Measurements from ENCODE around the gene CRISPLD2.

CRISPLD2 gene

GRCh38 chr16:84878770-84879169 lies 59.0 kb downstream of the CRISPLD2 start:
- H2AFZ ChIP-seq (ENCODE audit: low read length), result no peak overlapping the region
- no peaks in the 10 kb centered on the region for H3K79me2 ChIP-seq (ENCODE audit: low read length)
- H3K4me1 ChIP-seq (ENCODE audit: low read length), result no peaks in the 10 kb centered on the region
- H3K36me3 ChIP-seq (replicated peaks; ENCODE audit: insufficient read depth, low read length), result no peaks in the 10 kb centered on the region
- H3K9ac ChIP-seq (ENCODE audit: low read length), result no peak overlapping the region
- H3K9me3 ChIP-seq (replicated peaks; ENCODE audit: insufficient read depth, low read length), result no peaks in the 10 kb centered on the region
- no peak overlapping the region for H3K27ac ChIP-seq (ENCODE audit: low read length)
- no peaks in the 10 kb centered on the region for H3F3A ChIP-seq (ENCODE audit: insufficient read depth, low read length)
- H3K4me3 ChIP-seq (ENCODE audit: low read length), result no peak overlapping the region
- no peak overlapping the region for H3K4me2 ChIP-seq (ENCODE audit: low read depth, low read length)
- H4K20me1 ChIP-seq (ENCODE audit: insufficient read depth, low read length), result no peaks in the 10 kb centered on the region
- no peak for DNase-seq
- no peak for TF ChIP-seq EZH2 (optimal IDR thresholded peaks at IDR 0.05; ENCODE audit: low read depth, low read length)
- no peak for TF ChIP-seq CTCF (IDR thresholded peaks at IDR 0.05; ENCODE audit: low read length)
- TF ChIP-seq EZH2phosphoT487 (IDR thresholded peaks at IDR 0.05; ENCODE audit: low read length), result no peak
- no peaks in the 10 kb centered on the region for H3K9me2 ChIP-seq (replicated peaks; ENCODE audit: insufficient read depth, low read length)
- H3K27me3 ChIP-seq (replicated peaks; ENCODE audit: insufficient read depth, low read length), result peaks cover 34% of the 10 kb centered on the region

DNA sequence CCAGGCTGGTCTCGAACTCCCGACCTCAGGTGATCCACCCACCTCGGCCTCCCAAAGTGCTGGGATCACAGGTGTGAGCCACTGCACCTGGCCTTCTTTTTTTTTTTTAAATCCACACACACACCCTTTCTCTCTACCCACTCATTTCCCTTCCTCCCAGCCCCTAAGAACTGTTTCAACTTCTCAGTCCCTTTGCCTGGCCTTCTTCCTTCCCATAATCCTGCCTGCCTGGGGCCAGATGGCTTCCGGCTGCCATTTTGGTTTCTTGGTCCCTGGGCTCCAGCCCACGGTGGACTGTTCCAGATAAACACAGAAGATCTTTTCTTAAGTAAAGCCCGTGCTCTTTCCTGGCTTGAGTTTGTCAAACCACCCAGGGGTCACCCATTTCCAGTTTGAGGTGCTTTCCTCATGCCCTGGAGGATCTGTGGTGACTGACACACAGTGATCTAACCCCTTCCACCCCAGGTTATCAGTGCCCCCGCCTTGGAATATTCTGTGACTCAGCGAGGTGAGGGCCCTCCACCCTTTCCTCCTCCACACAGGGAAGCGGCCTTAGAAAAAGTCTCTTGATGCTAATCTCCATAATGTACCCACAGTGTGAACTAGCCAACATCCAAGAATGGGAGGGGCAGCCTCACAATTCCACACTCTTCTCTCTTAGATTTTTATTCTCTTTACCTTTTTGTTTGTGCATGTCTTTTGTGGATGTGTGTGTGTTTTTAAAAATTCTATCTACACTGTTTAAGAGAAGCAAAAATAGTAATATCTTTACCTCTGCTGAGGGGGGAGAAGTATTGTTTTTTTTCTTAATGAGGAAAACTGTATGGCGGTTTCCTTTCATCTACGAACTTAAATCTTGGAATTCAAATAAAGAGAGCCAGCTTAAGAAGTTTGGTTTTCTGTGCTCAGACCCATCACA lies 60.0 kb downstream of the CRISPLD2 start:
- Histone ChIP-seq H3K9ac (ENCODE audit: low read length) (no peak overlapping the region), H3K27me3 (replicated peaks; ENCODE audit: insufficient read depth, low read length) (peaks cover 41% of the 10 kb centered on the region), H3K4me1 (ENCODE audit: low read length) (no peaks in the 10 kb centered on the region), H3K27ac (ENCODE audit: low read length) (no peak overlapping the region), H3K4me2 (ENCODE audit: low read depth, low read length) (no peak overlapping the region), H4K20me1 (ENCODE audit: insufficient read depth, low read length) (no peaks in the 10 kb centered on the region), H3K9me2 (replicated peaks; ENCODE audit: insufficient read depth, low read length) (no peaks in the 10 kb centered on the region), H3F3A (ENCODE audit: insufficient read depth, low read length) (no peaks in the 10 kb centered on the region), H2AFZ (ENCODE audit: low read length) (no peak overlapping the region), H3K9me3 (replicated peaks; ENCODE audit: insufficient read depth, low read length) (no peaks in the 10 kb centered on the region), H3K79me2 (ENCODE audit: low read length) (no peaks in the 10 kb centered on the region), H3K4me3 (ENCODE audit: low read length) (no peak overlapping the region), H3K36me3 (replicated peaks; ENCODE audit: insufficient read depth, low read length) (no peaks in the 10 kb centered on the region)
- no peak for TF ChIP-seq CTCF (IDR thresholded peaks at IDR 0.05; ENCODE audit: low read length)
- DNase-seq, result no peak

DNA sequence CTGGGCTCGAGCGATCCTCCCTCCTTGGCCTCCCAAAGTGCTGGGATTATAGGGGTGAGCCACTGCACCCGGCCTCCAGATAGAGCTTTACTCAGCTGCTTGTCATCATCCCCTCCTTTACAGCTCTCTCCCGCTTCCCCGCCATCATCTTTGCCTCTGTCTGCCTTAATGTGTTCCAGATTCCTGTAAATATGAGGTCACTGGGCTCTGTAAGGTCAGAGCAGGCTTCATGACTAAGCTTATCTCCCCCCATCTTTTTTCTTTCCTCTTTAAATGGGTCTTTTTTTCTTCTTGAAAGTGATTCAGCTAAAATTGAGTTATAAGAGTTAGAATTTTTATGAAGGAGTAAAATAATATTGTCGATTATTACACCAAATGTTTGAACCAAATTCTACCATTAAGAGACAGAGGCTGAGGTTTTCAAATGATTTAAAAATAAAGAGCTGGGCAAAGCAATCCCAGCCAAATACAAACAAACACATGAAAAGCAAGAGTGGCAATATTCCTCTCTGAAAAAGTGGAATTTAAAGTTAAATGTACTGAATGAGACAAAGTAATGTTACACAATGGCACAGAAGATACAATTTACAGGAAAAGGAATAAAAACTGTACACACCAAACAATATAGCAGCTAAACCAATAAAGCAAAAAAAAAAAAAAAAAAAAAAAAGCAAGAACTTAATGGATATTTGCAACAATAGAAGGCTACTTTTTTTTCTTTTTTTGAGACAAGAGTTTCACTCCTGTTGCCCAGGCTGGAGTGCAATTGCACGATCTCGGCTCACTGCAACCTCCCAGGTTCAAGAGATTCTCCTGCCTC lies 62.1 kb downstream of the CRISPLD2 start:
- Histone ChIP-seq H3K36me3 (replicated peaks; ENCODE audit: insufficient read depth, low read length) (no peaks in the 10 kb centered on the region), H3K9me2 (replicated peaks; ENCODE audit: insufficient read depth, low read length) (no peaks in the 10 kb centered on the region), H3F3A (ENCODE audit: insufficient read depth, low read length) (no peaks in the 10 kb centered on the region), H2AFZ (ENCODE audit: low read length) (no peak overlapping the region), H3K27me3 (replicated peaks; ENCODE audit: insufficient read depth, low read length) (peaks cover 59% of the 10 kb centered on the region), H3K4me1 (ENCODE audit: low read length) (no peaks in the 10 kb centered on the region), H3K79me2 (ENCODE audit: low read length) (no peaks in the 10 kb centered on the region), H3K27ac (ENCODE audit: low read length) (no peak overlapping the region), H4K20me1 (ENCODE audit: insufficient read depth, low read length) (no peaks in the 10 kb centered on the region), H3K9ac (ENCODE audit: low read length) (no peak overlapping the region), H3K4me3 (ENCODE audit: low read length) (no peak overlapping the region), H3K4me2 (ENCODE audit: low read depth, low read length) (no peak overlapping the region), H3K9me3 (replicated peaks; ENCODE audit: insufficient read depth, low read length) (no peaks in the 10 kb centered on the region)
- TF ChIP-seq EZH2 (optimal IDR thresholded peaks at IDR 0.05; ENCODE audit: low read depth, low read length) (no peak), EZH2phosphoT487 (IDR thresholded peaks at IDR 0.05; ENCODE audit: low read length) (no peak), CTCF (IDR thresholded peaks at IDR 0.05; ENCODE audit: low read length) (no peak)
- no peak for DNase-seq
